GM18873 (cell line): Measurements from ENCODE around the gene SSNA1.

ENCODE experiments used
- ATAC-seq: cut with Tn5 transposase; IDR thresholded peaks from one replicate; pipeline ENCODE4 v1.9.1; 2021; ENCODE audit warnings: mild to moderate bottlenecking, moderate library complexity, moderate number of reproducible peaks; ENCODE audit not compliant: unreplicated experiment, low FRiP score

The SSNA1 gene

GRCh38 chr9:137150617-137151457 lies 37.6 kb upstream of the SSNA1 start:
- ATAC-seq = no peak

- ATAC-seq = no peak
Observed at GRCh38 chr9:137152844-137153405, 35.6 kb upstream of the SSNA1 start.

DNA sequence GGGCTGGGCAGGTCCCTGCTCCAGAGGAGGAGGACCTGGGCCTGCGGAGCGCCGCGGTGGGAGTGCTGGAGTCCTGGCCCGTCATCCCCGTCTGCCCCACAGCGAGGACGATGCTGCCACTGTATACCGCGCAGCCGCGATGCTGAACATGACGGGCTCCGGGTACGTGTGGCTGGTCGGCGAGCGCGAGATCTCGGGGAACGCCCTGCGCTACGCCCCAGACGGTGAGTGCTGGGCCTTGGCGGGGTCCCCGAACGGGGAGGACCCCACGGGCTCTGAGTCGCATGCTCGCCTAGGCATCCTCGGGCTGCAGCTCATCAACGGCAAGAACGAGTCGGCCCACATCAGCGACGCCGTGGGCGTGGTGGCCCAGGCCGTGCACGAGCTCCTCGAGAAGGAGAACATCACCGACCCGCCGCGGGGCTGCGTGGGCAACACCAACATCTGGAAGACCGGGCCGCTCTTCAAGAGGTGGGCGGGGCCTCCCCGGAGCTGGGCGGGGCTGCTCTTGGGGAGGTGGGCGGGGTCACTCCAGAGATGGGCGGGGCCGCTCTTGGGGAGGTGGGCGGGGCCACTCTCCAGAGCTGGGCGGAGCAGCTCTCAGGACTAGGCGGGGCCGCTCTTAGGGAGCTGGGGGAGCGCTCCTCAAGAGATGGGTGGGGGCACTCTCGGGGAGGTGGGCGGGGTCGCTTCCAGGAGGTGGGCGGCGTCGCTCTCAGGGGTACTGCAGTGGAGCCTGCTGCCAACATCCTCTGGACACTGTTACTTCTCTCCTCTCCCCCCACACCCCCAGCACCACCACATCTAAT lies 31.7 kb upstream of the SSNA1 start:
- no peak for ATAC-seq

- no peak for ATAC-seq
Observed at GRCh38 chr9:137157618-137158415, 30.7 kb upstream of the SSNA1 start.

- no peak for ATAC-seq
Observed at GRCh38 chr9:137158625-137159024, 29.9 kb upstream of the SSNA1 start.

- no peak for ATAC-seq
Observed at GRCh38 chr9:137159105-137160053, 29.1 kb upstream of the SSNA1 start.

- ATAC-seq = no peak
Observed at GRCh38 chr9:137160054-137160425, 28.4 kb upstream of the SSNA1 start.

- no peak for ATAC-seq
Observed at GRCh38 chr9:137160716-137161557, 27.5 kb upstream of the SSNA1 start.

GRCh38 chr9:137161558-137162486 lies 26.7 kb upstream of the SSNA1 start:
- ATAC-seq = no peak

GRCh38 chr9:137162505-137163364 lies 25.7 kb upstream of the SSNA1 start:
- ATAC-seq = no peak

GRCh38 chr9:137163365-137163715 lies 25.1 kb upstream of the SSNA1 start:
- ATAC-seq = no peak

GRCh38 chr9:137163805-137164204 lies 24.7 kb upstream of the SSNA1 start:
- ATAC-seq = no peak

DNA sequence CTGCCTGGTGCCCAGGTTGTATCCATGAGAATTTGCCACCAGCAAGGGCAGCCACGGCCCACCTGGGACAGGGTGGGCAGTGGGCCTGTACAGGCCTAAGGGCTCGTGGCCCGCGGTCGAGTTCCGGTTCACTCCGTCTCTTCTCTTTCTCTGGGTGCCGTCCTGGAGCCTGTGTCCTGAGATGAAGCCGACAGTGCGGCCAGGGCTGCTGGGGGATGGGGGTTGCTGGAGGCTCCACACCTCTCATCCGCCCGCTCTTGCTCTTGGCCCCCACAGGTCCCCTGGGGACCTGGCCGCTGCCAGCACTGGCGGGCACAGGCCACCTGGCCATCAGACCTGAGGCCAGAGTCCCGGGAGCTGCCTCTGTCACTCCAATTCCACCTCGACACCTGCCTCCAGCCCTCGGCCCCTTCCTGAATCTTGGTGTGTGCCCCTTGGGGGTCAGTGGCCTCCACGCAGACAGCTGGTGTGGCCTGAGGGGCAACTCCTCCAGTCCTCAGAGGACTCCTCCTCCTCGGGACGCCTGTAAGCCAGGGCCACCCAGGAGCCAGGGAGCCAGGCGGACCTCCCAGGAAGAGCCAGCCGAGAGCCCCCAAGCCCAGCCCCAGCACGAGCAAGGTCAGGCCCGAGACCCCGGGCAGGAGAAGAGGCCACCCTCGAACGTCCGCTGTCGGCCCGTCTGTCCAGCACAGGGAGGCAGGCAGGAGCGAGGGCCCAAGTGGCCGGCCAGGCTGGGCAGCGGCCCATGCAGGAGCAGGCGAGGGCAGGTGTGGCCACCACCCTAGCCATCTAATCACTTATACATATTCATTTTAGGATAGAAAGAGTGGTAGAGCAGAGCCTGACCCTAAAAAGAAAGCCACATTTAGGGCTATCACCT lies 23.9 kb upstream of the SSNA1 start:
- ATAC-seq = no peak

GRCh38 chr9:137165250-137165836 lies 23.1 kb upstream of the SSNA1 start:
- no peak for ATAC-seq
